Activated CD8-positive, alpha-beta memory T cell treated with anti-CD3 and anti-CD28 coated beads, Interleukin-2, amount 50 U/mL, for 4 hours (primary cell): ENCODE results near the gene OR4C6.

Source experiments
- DNase-seq: peaks from one replicate; pipeline ENCODE4 v3.0.0-alpha.2; 2020

OR4C6 gene

GRCh38 chr11:55661901-55662300 lies at the start of gene OR4C6:
TSS of gene OR4C6 (plus strand) at chr11:55662201. CDS start at chr11:55665167, 2,966 bp downstream.
- no peak for DNase-seq

GRCh38 chr11:55624531-55624930 lies 37.5 kb upstream of the OR4C6 start:
- DNase-seq = no peak

- no peak for DNase-seq
Measured at GRCh38 chr11:55634813-55635212, 27.2 kb upstream of the OR4C6 start, which contains the start of gene OR4P4. TSS of gene OR4P4 (plus strand) at chr11:55635113.

GRCh38 chr11:55648027-55648426 lies 14.0 kb upstream of the OR4C6 start, which contains the start of gene OR4S2:
TSS of gene OR4S2 (plus strand) at chr11:55648327. CDS start at chr11:55650904, 2,577 bp downstream.
- no peak for DNase-seq

GRCh38 chr11:55652560-55652959 lies 9.4 kb upstream of the OR4C6 start:
- DNase-seq = no peak

GRCh38 chr11:55655096-55655495 lies 6.9 kb upstream of the OR4C6 start:
- no peak for DNase-seq

GRCh38 chr11:55658031-55658573 lies 3.9 kb upstream of the OR4C6 start:
- DNase-seq = no peak

- DNase-seq = no peak
Measured at GRCh38 chr11:55658608-55659007, 3.4 kb upstream of the OR4C6 start.

GRCh38 chr11:55669376-55669775 lies 7.4 kb downstream of the OR4C6 start:
- DNase-seq = no peak

GRCh38 chr11:55673860-55674259 lies 11.9 kb downstream of the OR4C6 start:
- no peak for DNase-seq

GRCh38 chr11:55697817-55698216 lies 35.8 kb downstream of the OR4C6 start:
- DNase-seq = no peak

- DNase-seq = no peak
Measured at GRCh38 chr11:55701429-55701828, 39.4 kb downstream of the OR4C6 start.

- DNase-seq = no peak
Measured at GRCh38 chr11:55707029-55707428, 45.0 kb downstream of the OR4C6 start.

GRCh38 chr11:55714982-55715888 lies 53.2 kb downstream of the OR4C6 start:
- no peak for DNase-seq
